Peyer's patch (tissue), 4 donors: ENCODE results near the gene PRODH2.

Experiments used
- CTCF ChIP-seq, 6 experiments: fragments of 450-650 bp in 4 of 6; fragments of 200-600 bp in 2 of 6; sonication (generic) in 1 of 6; IDR thresholded peaks; one replicate each; pipeline ENCODE4 v1.5.1; 2017 to 2019; ENCODE audit warnings: antibody characterized with exemption in 6 of 6, mild to moderate bottlenecking in 3 of 6, moderate library complexity in 1 of 6
- POLR2A ChIP-seq, 2 donors: fragments of 450-650 bp; IDR thresholded peaks; one replicate each; pipeline ENCODE4 v1.5.1; 2017; ENCODE audit warnings: antibody characterized with exemption in 2 of 2, mild to moderate bottlenecking in 2 of 2, moderate library complexity in 2 of 2

GRCh38 chr19:35851213-35852028, 38.8 kb upstream of the PRODH2 start:
- TF ChIP-seq CTCF (IDR thresholded peaks at IDR 0.05) (no peak), POLR2A (IDR thresholded peaks at IDR 0.05) (no peak)
